ENCODE results near the gene ATG13.
"Not testable (repeated sequence)": the region's sequence is repeated elsewhere in the genome, so short reads cannot be mapped to it uniquely, and the experiment has no call there.

The ATG13 gene

GRCh38 chr11:46717825-46718154, 100.4 kb downstream of the ATG13 start:
- not testable (repeated sequence) for H3K27ac ChIP-seq (ENCODE audit: low read depth, low read length, severe bottlenecking); H3K4me3 ChIP-seq (ENCODE audit: extremely low read depth, insufficient read depth, low read length, poor library complexity, severe bottlenecking); H3K36me3 ChIP-seq (ENCODE audit: control insufficient read depth, insufficient read depth, low read length); H3K9me3 ChIP-seq (ENCODE audit: control insufficient read depth, low read length)
- WGBS, 2 experiments (ENCODE audit: insufficient coverage in 2 of 2), result no CpG with 5 or more reads among the region's 2 CpGs
- peaks cover 16% of the 10 kb centered on the region for H3K4me1 ChIP-seq (ENCODE audit: control insufficient read depth, insufficient read depth, low read length, poor library complexity, severe bottlenecking)

- Histone ChIP-seq H3K9me3 (ENCODE audit: control insufficient read depth, low read length) (no peaks in the 10 kb centered on the region), H3K27ac (ENCODE audit: low read depth, low read length, severe bottlenecking) (no peak overlapping the region), H3K4me1 (ENCODE audit: control insufficient read depth, insufficient read depth, low read length, poor library complexity, severe bottlenecking) (peaks cover 16% of the 10 kb centered on the region), H3K36me3 (ENCODE audit: control insufficient read depth, insufficient read depth, low read length) (no peaks in the 10 kb centered on the region), H3K4me3 (ENCODE audit: extremely low read depth, insufficient read depth, low read length, poor library complexity, severe bottlenecking) (no peak overlapping the region)
- WGBS, 2 experiments (ENCODE audit: insufficient coverage in 2 of 2), result 82 to 88% methylated on average over 3 to 4 of the region's 11 CpGs
Measured at GRCh38 chr11:46718155-46719019, 101.0 kb downstream of the ATG13 start.

- Histone ChIP-seq H3K9me3 (ENCODE audit: control insufficient read depth, low read length) (no peaks in the 10 kb centered on the region), H3K27ac (ENCODE audit: low read depth, low read length, severe bottlenecking) (no peak within 1 kb of the TSS), H3K4me1 (ENCODE audit: control insufficient read depth, insufficient read depth, low read length, poor library complexity, severe bottlenecking) (peaks cover 15% of the 10 kb centered on the region), H3K36me3 (ENCODE audit: control insufficient read depth, insufficient read depth, low read length) (no peaks in the 10 kb centered on the region), H3K4me3 (ENCODE audit: extremely low read depth, insufficient read depth, low read length, poor library complexity, severe bottlenecking) (no peak within 1 kb of the TSS)
- 100% methylated on average over 2 to 4 of the region's 7 CpGs for WGBS, 2 experiments (ENCODE audit: insufficient coverage in 2 of 2)
Measured at GRCh38 chr11:46719048-46719542, 101.7 kb downstream of the ATG13 start, which contains the start of gene F2. F2 (plus strand) TSS chr11:46719213; CDS start chr11:46719236, 23 bp downstream.

GRCh38 chr11:46719543-46720218, 102.3 kb downstream of the ATG13 start:
- Histone ChIP-seq H3K9me3 (ENCODE audit: control insufficient read depth, low read length) (no peaks in the 10 kb centered on the region), H3K36me3 (ENCODE audit: control insufficient read depth, insufficient read depth, low read length) (no peaks in the 10 kb centered on the region), H3K4me3 (ENCODE audit: extremely low read depth, insufficient read depth, low read length, poor library complexity, severe bottlenecking) (no peak overlapping the region), H3K27ac (ENCODE audit: low read depth, low read length, severe bottlenecking) (no peak overlapping the region), H3K4me1 (ENCODE audit: control insufficient read depth, insufficient read depth, low read length, poor library complexity, severe bottlenecking) (peaks cover 9% of the 10 kb centered on the region)
- WGBS, 2 experiments (ENCODE audit: insufficient coverage in 2 of 2), result 95 to 98% methylated on average over 18 to 24 of the region's 25 CpGs

GRCh38 chr11:46721286-46721685, 103.9 kb downstream of the ATG13 start:
- H3K27ac ChIP-seq (ENCODE audit: low read depth, low read length, severe bottlenecking), result no peak overlapping the region
- no peak overlapping the region for H3K4me3 ChIP-seq (ENCODE audit: extremely low read depth, insufficient read depth, low read length, poor library complexity, severe bottlenecking)
- H3K4me1 ChIP-seq (ENCODE audit: control insufficient read depth, insufficient read depth, low read length, poor library complexity, severe bottlenecking), result peaks cover 7% of the 10 kb centered on the region
- H3K36me3 ChIP-seq (ENCODE audit: control insufficient read depth, insufficient read depth, low read length), result no peaks in the 10 kb centered on the region
- WGBS, 2 experiments (ENCODE audit: insufficient coverage in 2 of 2), result 87 to 98% methylated on average over 6 of the region's 6 CpGs
- H3K9me3 ChIP-seq (ENCODE audit: control insufficient read depth, low read length), result no peaks in the 10 kb centered on the region

- no peaks in the 10 kb centered on the region for H3K36me3 ChIP-seq (ENCODE audit: control insufficient read depth, insufficient read depth, low read length)
- H3K27ac ChIP-seq (ENCODE audit: low read depth, low read length, severe bottlenecking), result no peak overlapping the region
- peaks cover 7% of the 10 kb centered on the region for H3K4me1 ChIP-seq (ENCODE audit: control insufficient read depth, insufficient read depth, low read length, poor library complexity, severe bottlenecking)
- whole genome bisulfite sequencing, 2 experiments (ENCODE audit: insufficient coverage in 2 of 2), result 96 to 97% methylated on average over 9 to 10 of the region's 11 CpGs
- no peak overlapping the region for H3K4me3 ChIP-seq (ENCODE audit: extremely low read depth, insufficient read depth, low read length, poor library complexity, severe bottlenecking)
- H3K9me3 ChIP-seq (ENCODE audit: control insufficient read depth, low read length), result no peaks in the 10 kb centered on the region
Measured at GRCh38 chr11:46722566-46723358, 105.4 kb downstream of the ATG13 start.

GRCh38 chr11:46723359-46723680, 106.0 kb downstream of the ATG13 start:
- H3K36me3 ChIP-seq (ENCODE audit: control insufficient read depth, insufficient read depth, low read length), result no peaks in the 10 kb centered on the region
- no peak overlapping the region for H3K27ac ChIP-seq (ENCODE audit: low read depth, low read length, severe bottlenecking)
- peaks cover 1% of the 10 kb centered on the region for H3K4me1 ChIP-seq (ENCODE audit: control insufficient read depth, insufficient read depth, low read length, poor library complexity, severe bottlenecking)
- no peaks in the 10 kb centered on the region for H3K9me3 ChIP-seq (ENCODE audit: control insufficient read depth, low read length)
- WGBS, 2 experiments (ENCODE audit: insufficient coverage in 2 of 2), result 80 to 82% methylated on average over 7 to 8 of the region's 8 CpGs
- H3K4me3 ChIP-seq (ENCODE audit: extremely low read depth, insufficient read depth, low read length, poor library complexity, severe bottlenecking), result no peak overlapping the region

- Histone ChIP-seq H3K36me3 (ENCODE audit: control insufficient read depth, insufficient read depth, low read length) (no peaks in the 10 kb centered on the region), H3K4me3 (ENCODE audit: extremely low read depth, insufficient read depth, low read length, poor library complexity, severe bottlenecking) (no peak overlapping the region), H3K9me3 (ENCODE audit: control insufficient read depth, low read length) (no peaks in the 10 kb centered on the region), H3K4me1 (ENCODE audit: control insufficient read depth, insufficient read depth, low read length, poor library complexity, severe bottlenecking) (no peaks in the 10 kb centered on the region), H3K27ac (ENCODE audit: low read depth, low read length, severe bottlenecking) (no peak overlapping the region)
- 69 to 75% methylated on average over 7 of the region's 8 CpGs for WGBS, 2 experiments (ENCODE audit: insufficient coverage in 2 of 2)
Measured at GRCh38 chr11:46724088-46724487, 106.7 kb downstream of the ATG13 start.

Data from mesodermal cell (in vitro differentiated cells).